ENCODE results near the gene SIX3.

SIX3 gene

GRCh38 chr2:44983836-44984604 is 42.5 kb downstream of the SIX3 start:
- Histone ChIP-seq H3K9ac (ENCODE audit: low read depth in 1 of 2, low read length in 2 of 2) (no peak overlapping the region), H3K4me3 (ENCODE audit: low read length in 2 of 2) (no peak overlapping the region), H3K36me3 (ENCODE audit: control insufficient read depth in 2 of 2, insufficient read depth in 2 of 2, low read length in 2 of 2) (no peaks in the 10 kb centered on the region), H3K27ac (ENCODE audit: low read depth in 2 of 2, low read length in 2 of 2) (no peak overlapping the region), H3K4me1 (ENCODE audit: control insufficient read depth in 2 of 2, insufficient read depth in 2 of 2, low read length in 2 of 2) (no peaks in the 10 kb centered on the region), H3K9me3 (ENCODE audit: control insufficient read depth in 2 of 2, low read length in 2 of 2) (no peaks in the 10 kb centered on the region), H3K27me3 (ENCODE audit: control insufficient read depth in 2 of 2, insufficient read depth in 2 of 2, low read length in 2 of 2) (peaks cover 0 to 4% of the 10 kb centered on the region in 2 donors)

- H3K9ac ChIP-seq (ENCODE audit: low read depth in 1 of 2, low read length in 2 of 2): no peak overlapping the region
- H3K27ac ChIP-seq (ENCODE audit: low read depth in 2 of 2, low read length in 2 of 2): no peak overlapping the region
- peaks cover 0 to 2% of the 10 kb centered on the region in 2 donors for H3K9me3 ChIP-seq (ENCODE audit: control insufficient read depth in 2 of 2, low read length in 2 of 2)
- H3K27me3 ChIP-seq (ENCODE audit: control insufficient read depth in 2 of 2, insufficient read depth in 2 of 2, low read length in 2 of 2): peaks cover 9 to 10% of the 10 kb centered on the region in 2 donors
- no peaks in the 10 kb centered on the region for H3K36me3 ChIP-seq (ENCODE audit: control insufficient read depth in 2 of 2, insufficient read depth in 2 of 2, low read length in 2 of 2)
- H3K4me3 ChIP-seq (ENCODE audit: low read length in 2 of 2): no peak overlapping the region
- no peaks in the 10 kb centered on the region for H3K4me1 ChIP-seq (ENCODE audit: control insufficient read depth in 2 of 2, insufficient read depth in 2 of 2, low read length in 2 of 2)
Observed at GRCh38 chr2:44989176-44989575, 47.7 kb downstream of the SIX3 start.

GRCh38 chr2:44994377-44994776 is 52.9 kb downstream of the SIX3 start:
- H3K27me3 ChIP-seq (ENCODE audit: control insufficient read depth in 2 of 2, insufficient read depth in 2 of 2, low read length in 2 of 2): peaks cover 29 to 45% of the 10 kb centered on the region in 2 donors

More at GRCh38 chr2:44994377-44994776, 52.9 kb downstream of the SIX3 start:
- no peaks in the 10 kb centered on the region for H3K36me3 ChIP-seq (ENCODE audit: control insufficient read depth in 2 of 2, insufficient read depth in 2 of 2, low read length in 2 of 2)
- peaks cover 0 to 2% of the 10 kb centered on the region in 2 donors for H3K9me3 ChIP-seq (ENCODE audit: control insufficient read depth in 2 of 2, low read length in 2 of 2)
- no peak overlapping the region for H3K27ac ChIP-seq (ENCODE audit: low read depth in 2 of 2, low read length in 2 of 2)
- H3K4me1 ChIP-seq (ENCODE audit: control insufficient read depth in 2 of 2, insufficient read depth in 2 of 2, low read length in 2 of 2): no peaks in the 10 kb centered on the region
- no peak overlapping the region for H3K4me3 ChIP-seq (ENCODE audit: low read length in 2 of 2)
- H3K9ac ChIP-seq (ENCODE audit: low read depth in 1 of 2, low read length in 2 of 2): no peak overlapping the region

Data from mucosa of rectum (tissue), 2 donors.